ENCODE data around the gene PLXNB2. TPM values are rescaled to one million over a fixed set of nuclear protein-coding genes. Genes with fewer than 3 reads are reported as not detected.

Gene PLXNB2
- total and polyA plus RNA-seq, 3 donors from 2014 or later = 98.0 to 243 (median 219) TPM

DNA sequence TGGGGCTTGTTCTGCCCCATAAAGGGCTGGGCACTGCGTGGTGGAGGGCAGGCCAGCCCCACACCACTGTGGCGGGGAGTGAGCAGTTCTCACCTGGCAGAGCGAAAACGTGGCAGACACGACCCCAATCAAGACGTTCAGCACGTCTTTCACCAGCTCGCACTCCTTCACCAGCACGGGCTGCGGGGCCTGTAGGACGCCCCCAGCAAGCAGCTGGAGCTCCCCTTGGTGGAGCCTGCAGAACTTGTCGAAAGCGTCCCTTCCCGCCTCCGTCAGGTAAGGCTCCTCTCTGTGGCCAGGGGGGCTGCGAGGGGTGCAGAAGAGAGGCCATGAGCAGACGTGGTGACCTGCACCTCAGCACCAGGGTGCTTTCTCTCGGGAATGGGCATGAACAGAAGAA lies 74.2 kb downstream of the PLXNB2 start:
- Histone ChIP-seq H3K27ac (no peak overlapping the region), H3K9me3 (no peaks in the 10 kb centered on the region), H3K27me3 (no peaks in the 10 kb centered on the region), H3K4me3 (no peak overlapping the region), H3K4me1 (no peaks in the 10 kb centered on the region), H3K36me3 (ENCODE audit: low read depth, missing control alignments) (no peaks in the 10 kb centered on the region)
- no peak for TF ChIP-seq POLR2A (IDR thresholded peaks at IDR 0.05)
- TF ChIP-seq, protein P1, sequence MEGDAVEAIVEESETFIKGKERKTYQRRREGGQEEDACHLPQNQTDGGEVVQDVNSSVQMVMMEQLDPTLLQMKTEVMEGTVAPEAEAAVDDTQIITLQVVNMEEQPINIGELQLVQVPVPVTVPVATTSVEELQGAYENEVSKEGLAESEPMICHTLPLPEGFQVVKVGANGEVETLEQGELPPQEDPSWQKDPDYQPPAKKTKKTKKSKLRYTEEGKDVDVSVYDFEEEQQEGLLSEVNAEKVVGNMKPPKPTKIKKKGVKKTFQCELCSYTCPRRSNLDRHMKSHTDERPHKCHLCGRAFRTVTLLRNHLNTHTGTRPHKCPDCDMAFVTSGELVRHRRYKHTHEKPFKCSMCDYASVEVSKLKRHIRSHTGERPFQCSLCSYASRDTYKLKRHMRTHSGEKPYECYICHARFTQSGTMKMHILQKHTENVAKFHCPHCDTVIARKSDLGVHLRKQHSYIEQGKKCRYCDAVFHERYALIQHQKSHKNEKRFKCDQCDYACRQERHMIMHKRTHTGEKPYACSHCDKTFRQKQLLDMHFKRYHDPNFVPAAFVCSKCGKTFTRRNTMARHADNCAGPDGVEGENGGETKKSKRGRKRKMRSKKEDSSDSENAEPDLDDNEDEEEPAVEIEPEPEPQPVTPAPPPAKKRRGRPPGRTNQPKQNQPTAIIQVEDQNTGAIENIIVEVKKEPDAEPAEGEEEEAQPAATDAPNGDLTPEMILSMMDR (IDR thresholded peaks at IDR 0.05) = no peak
- DNase-seq = no peak
- WGBS, 2 donors = 88 to 91% methylated on average over 11 to 18 of the region's 18 CpGs
- intact Hi-C loops (cut with DNase I; ENCODE audit: low total_unique reads) = no loop called here

DNA sequence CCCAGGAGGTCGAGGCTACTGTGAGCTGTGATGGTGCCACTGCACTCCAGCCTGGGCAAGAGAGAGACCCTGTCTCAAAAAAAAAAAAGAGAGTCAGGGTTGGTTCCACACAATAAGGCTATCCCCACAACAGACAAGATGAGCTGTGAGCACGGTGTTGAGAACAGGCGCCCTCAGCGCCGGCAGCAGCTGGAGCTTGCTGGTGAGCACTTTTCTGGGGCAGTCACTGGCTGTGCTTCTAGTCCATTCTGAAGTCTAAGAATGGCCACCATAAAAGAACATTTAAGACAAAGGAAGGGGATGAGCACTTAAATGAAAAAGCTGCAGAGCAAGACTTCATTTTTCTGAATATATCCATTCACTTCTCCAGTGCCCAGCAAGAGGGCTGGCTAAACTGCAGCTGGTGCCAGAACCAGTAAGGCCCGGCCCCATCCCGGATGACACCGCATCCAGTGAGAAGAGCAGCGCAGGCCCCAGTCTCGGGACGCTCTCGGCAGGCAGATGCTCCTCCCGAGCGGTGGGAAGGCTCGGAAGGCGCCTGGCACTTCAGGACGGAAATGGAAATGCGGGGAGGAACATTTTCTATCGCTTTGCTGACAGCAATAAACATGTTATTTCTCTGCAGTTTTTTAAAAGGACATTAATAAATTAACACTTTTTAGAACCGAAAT lies 74.8 kb downstream of the PLXNB2 start:
- WGBS, 2 donors = 88 to 90% methylated on average over 20 of the region's 20 CpGs
- Histone ChIP-seq H3K36me3 (ENCODE audit: low read depth, missing control alignments) (no peaks in the 10 kb centered on the region), H3K9me3 (no peaks in the 10 kb centered on the region), H3K4me1 (no peaks in the 10 kb centered on the region), H3K4me3 (no peak overlapping the region), H3K27ac (no peak overlapping the region), H3K27me3 (no peaks in the 10 kb centered on the region)
- intact Hi-C loops (cut with DNase I; ENCODE audit: low total_unique reads) = no loop called here
- no peak for DNase-seq
- TF ChIP-seq POLR2A (IDR thresholded peaks at IDR 0.05) = no peak
- TF ChIP-seq, protein P1 (IDR thresholded peaks at IDR 0.05) = no peak

DNA sequence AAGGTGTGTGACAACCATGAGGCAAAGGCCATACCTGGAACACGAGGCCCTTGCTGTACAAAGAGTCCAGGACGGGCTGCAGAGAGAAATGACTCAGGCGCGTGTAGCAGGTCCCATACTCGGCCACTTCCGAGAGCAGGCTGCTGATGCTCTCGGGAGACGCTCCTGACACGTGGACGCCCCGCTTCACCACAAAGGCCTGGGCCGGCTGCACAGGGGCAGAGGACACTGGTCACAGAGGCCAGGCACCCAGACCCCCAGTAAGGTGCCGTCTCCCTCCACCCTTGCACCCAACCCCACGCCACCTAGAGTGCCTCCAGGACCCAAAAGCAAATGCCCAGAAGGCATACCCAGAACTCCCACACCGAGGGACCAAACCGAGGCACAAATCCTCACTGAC lies 78.1 kb downstream of the PLXNB2 start:
- intact Hi-C loops (cut with DNase I; ENCODE audit: low total_unique reads) = no loop called here
- Histone ChIP-seq H3K27me3 (no peaks in the 10 kb centered on the region), H3K4me1 (no peaks in the 10 kb centered on the region), H3K4me3 (no peak overlapping the region), H3K36me3 (ENCODE audit: low read depth, missing control alignments) (no peaks in the 10 kb centered on the region), H3K27ac (no peak overlapping the region), H3K9me3 (no peaks in the 10 kb centered on the region)
- no peak for TF ChIP-seq POLR2A (IDR thresholded peaks at IDR 0.05)
- TF ChIP-seq, protein P1 (IDR thresholded peaks at IDR 0.05) = no peak
- no peak for DNase-seq
- WGBS, 2 donors = 94 to 96% methylated on average over 7 to 16 of the region's 16 CpGs

DNA sequence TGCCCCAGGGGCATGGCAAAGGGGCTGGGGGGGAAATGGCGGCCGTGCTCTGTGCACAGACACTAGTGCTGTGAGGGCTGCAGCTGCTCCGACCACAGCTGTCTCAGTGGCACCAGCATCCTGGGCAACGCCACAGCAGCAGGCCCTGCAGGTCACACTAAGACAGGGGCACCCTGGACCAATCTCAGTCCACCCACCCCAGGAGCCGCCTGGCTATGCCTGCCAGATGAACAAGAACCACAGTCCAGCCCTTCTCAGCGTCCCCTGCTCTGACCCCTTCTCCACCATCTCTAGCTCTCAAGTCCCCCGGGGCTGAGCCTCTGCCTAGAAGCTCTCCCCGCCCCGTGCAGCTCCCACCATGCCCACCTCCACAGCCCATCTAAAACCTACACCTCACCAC lies 79.1 kb downstream of the PLXNB2 start:
- Histone ChIP-seq H3K36me3 (ENCODE audit: low read depth, missing control alignments) (no peaks in the 10 kb centered on the region), H3K9me3 (no peaks in the 10 kb centered on the region), H3K27ac (no peak overlapping the region), H3K4me3 (no peak overlapping the region), H3K4me1 (no peaks in the 10 kb centered on the region), H3K27me3 (no peaks in the 10 kb centered on the region)
- TF ChIP-seq, protein P1 (IDR thresholded peaks at IDR 0.05) = no peak
- TF ChIP-seq POLR2A (IDR thresholded peaks at IDR 0.05) = no peak
- WGBS, 2 donors = 92 to 94% methylated on average over 7 to 9 of the region's 9 CpGs
- intact Hi-C loops (cut with DNase I; ENCODE audit: low total_unique reads) = no loop called here
- no peak for DNase-seq

DNA sequence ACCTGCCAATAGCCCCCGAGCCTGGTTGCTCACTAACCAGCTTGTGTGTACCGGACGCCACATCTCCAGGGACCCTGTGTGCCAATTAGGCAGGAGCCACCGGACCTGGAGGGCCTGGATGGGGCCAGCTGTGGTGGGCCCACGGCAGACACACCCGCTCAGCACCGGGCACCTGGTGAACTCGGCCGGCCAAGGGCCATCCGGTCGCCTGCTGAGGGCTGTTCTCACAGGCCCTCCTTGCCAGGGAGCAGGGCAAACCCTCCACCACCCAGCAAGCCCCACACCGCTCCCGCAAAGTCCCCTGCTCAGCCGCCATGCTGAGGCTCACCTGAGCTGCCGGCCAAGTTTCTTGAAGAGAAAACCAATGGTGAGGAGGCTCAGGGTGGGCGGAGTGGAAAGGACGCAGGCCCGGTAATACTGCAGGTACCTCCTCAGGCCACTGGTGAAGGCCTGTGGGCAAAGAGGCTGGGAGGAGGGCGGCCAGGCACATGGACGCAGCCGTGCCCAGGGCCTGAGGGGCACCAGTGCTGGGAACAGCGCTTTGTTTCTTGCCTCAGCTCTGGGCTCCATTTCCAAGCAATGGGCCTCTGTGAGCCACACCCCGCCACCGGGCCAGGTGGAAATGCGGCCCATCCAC lies 79.7 kb downstream of the PLXNB2 start:
- intact Hi-C loops (cut with DNase I; ENCODE audit: low total_unique reads) = no loop called here
- Histone ChIP-seq H3K4me3 (no peak overlapping the region), H3K36me3 (ENCODE audit: low read depth, missing control alignments) (no peaks in the 10 kb centered on the region), H3K27ac (no peak overlapping the region), H3K4me1 (no peaks in the 10 kb centered on the region), H3K27me3 (no peaks in the 10 kb centered on the region), H3K9me3 (no peaks in the 10 kb centered on the region)
- no peak for DNase-seq
- TF ChIP-seq, protein P1 (IDR thresholded peaks at IDR 0.05) = no peak
- no peak for TF ChIP-seq POLR2A (IDR thresholded peaks at IDR 0.05)
- WGBS, 2 donors = 88 to 90% methylated on average over 17 to 25 of the region's 25 CpGs
